Osteoblast (primary cell): Measurements from ENCODE around the gene WNT3A. TPM values are rescaled to one million over a fixed set of nuclear protein-coding genes. Genes with fewer than 3 reads are reported as not detected.
A peak's percentile ranks its signal among the peaks of the same experiment; 100 is the strongest.

ENCODE experiments used
- DNase-seq: peaks from one replicate; pipeline ENCODE4 v3.0.0; 2011; ENCODE audit warnings: low spot score, mixed read lengths; ENCODE audit not compliant: insufficient read length; ENCODE audit errors: missing footprints
- H2AFZ ChIP-seq: 2 replicates; pipeline ENCODE4 v1.6.0; 2011; ENCODE audit warnings: mild to moderate bottlenecking, low read length
- H3K27ac ChIP-seq: 2 replicates; pipeline ENCODE4 v1.5.1; 2011; ENCODE audit warnings: mild to moderate bottlenecking, low read depth, low read length, moderate library complexity
- H3K27me3 ChIP-seq: 2 replicates; pipeline ENCODE4 v1.6.0; 2012; ENCODE audit warnings: mild to moderate bottlenecking, control low read depth, inconsistent platforms, low read length, moderate library complexity; ENCODE audit not compliant: insufficient read depth
- H3K36me3 ChIP-seq: 2 replicates; pipeline ENCODE4 v1.5.1; 2011; ENCODE audit warnings: mild to moderate bottlenecking, low read length, control low read depth, moderate library complexity; ENCODE audit not compliant: insufficient read depth
- H3K4me1 ChIP-seq: 2 replicates; pipeline ENCODE4 v1.5.1; 2011; ENCODE audit warnings: mild to moderate bottlenecking, low read length, control low read depth, moderate library complexity; ENCODE audit not compliant: insufficient read depth
- H3K4me2 ChIP-seq: 2 replicates; pipeline ENCODE4 v1.6.0; 2011; ENCODE audit warnings: mild to moderate bottlenecking, low read length; ENCODE audit not compliant: insufficient read depth
- H3K4me3 ChIP-seq: fragments of 200-600 bp; sonication (generic); 3 replicates; pipeline ENCODE4 v1.5.1; 2012; ENCODE audit warnings: mild to moderate bottlenecking, low read length, inconsistent platforms; ENCODE audit not compliant: insufficient read depth
- H3K79me2 ChIP-seq: 2 replicates; pipeline ENCODE4 v1.6.0; 2012; ENCODE audit warnings: mild to moderate bottlenecking, low read length, control low read depth, inconsistent platforms; ENCODE audit not compliant: insufficient read depth
- H3K9me3 ChIP-seq: 2 replicates; pipeline ENCODE4 v1.5.1; 2011; ENCODE audit warnings: low read depth, low read length, control low read depth
- H4K20me1 ChIP-seq: 2 replicates; pipeline ENCODE4 v1.6.0; 2012; ENCODE audit warnings: mild to moderate bottlenecking, low read length, control low read depth; ENCODE audit not compliant: insufficient read depth
- total RNA-seq: library from RNA; depleted of rRNA; stranded (reverse); fragments of >200 nt; gene quantifications from 2 replicates; pipeline ENCODE4 v1.2.3, GENCODE V29; 2012
- TF ChIP-seq, protein P1 (sequence below): IDR thresholded peaks from 2 replicates; pipeline ENCODE4 v1.5.1; 2011; ENCODE audit warnings: mild to moderate bottlenecking, low read depth, low read length, moderate library complexity; ENCODE audit errors: extremely low read depth

WNT3A gene
- total RNA-seq, 1 donor, result not detected

DNA sequence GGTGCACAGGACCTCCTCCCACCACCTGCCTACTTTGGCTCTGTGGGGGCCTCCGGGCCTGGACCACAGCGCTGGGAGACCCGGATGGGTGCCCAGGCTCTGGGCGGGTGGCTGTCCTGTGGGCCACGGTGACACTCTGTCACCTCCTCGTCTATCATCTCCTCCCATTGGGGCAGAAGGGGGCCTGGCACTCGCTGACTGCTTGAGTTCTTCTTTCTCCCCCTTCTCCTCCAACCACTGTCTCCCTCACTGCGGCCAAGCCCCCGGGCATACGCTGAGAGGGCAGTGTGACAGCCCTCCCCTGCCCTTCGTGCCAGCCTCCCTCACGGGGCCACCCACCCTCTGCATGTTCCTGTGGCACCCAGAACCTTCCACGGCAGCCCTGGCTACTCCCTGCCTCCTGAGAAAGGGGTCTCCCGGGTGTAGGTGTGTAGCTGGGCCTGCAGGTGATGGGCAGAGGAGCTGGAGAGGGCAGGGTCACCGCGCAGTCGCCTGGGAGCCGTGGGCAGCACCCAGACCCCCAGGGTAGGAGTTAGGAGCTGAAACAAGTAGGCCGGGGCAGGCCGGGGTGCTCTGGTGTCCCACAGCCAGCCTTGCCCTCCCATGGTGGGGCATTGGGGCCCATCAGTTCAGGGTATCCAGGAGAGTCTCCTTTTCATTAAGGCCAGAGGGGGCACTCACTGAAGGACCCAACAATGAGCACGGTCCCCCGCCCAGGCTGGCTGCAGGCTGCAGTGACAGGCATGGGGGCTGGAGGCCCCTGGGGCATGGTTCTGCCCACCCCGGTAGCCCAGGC is 66.5 kb downstream of the WNT3A start:
- no peak overlapping the region for H2AFZ ChIP-seq
- TF ChIP-seq, protein P1, sequence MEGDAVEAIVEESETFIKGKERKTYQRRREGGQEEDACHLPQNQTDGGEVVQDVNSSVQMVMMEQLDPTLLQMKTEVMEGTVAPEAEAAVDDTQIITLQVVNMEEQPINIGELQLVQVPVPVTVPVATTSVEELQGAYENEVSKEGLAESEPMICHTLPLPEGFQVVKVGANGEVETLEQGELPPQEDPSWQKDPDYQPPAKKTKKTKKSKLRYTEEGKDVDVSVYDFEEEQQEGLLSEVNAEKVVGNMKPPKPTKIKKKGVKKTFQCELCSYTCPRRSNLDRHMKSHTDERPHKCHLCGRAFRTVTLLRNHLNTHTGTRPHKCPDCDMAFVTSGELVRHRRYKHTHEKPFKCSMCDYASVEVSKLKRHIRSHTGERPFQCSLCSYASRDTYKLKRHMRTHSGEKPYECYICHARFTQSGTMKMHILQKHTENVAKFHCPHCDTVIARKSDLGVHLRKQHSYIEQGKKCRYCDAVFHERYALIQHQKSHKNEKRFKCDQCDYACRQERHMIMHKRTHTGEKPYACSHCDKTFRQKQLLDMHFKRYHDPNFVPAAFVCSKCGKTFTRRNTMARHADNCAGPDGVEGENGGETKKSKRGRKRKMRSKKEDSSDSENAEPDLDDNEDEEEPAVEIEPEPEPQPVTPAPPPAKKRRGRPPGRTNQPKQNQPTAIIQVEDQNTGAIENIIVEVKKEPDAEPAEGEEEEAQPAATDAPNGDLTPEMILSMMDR, result no peak
- no peak for DNase-seq
- peaks cover 34% of the 10 kb centered on the region for H4K20me1 ChIP-seq
- H3K4me2 ChIP-seq, result no peak overlapping the region
- no peaks in the 10 kb centered on the region for H3K36me3 ChIP-seq
- H3K4me1 ChIP-seq, result no peaks in the 10 kb centered on the region
- H3K79me2 ChIP-seq, result no peaks in the 10 kb centered on the region
- no peak overlapping the region for H3K27ac ChIP-seq
- no peaks in the 10 kb centered on the region for H3K27me3 ChIP-seq
- no peaks in the 10 kb centered on the region for H3K9me3 ChIP-seq
- no peak overlapping the region for H3K4me3 ChIP-seq

DNA sequence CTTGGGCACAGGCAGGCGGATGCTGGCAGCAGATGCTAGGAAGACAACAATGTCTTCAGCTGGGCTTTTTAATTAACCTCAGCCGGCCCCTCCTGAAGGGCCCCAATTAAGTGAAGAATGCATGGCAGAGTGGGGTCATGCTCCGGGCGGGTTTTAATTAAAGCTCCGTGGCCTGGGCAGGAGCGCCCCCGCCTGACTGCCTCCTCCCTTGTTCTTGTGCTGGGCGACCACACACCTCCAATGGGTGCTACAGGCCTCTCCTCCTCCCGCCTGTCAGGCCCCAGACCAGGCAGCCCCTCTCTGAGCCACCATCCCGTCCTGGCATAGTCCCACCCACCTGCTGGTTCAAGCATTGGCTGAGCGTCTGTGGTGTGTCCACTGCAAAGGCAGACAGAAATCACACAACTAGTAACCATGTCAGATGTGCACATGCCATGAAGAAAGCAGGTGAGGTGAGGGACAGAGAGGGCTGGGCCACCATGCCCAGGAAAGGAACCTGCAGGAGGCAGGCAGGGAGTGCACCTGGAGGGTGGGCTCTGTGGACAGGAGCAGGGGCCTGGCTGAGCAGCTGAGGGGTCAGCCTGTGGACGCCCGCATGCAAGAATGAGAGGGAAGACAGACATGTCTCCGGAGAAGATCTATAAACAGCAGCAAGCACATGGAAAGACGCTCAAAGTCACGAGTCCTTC is 67.2 kb downstream of the WNT3A start:
- DNase-seq, result no peak

DNA sequence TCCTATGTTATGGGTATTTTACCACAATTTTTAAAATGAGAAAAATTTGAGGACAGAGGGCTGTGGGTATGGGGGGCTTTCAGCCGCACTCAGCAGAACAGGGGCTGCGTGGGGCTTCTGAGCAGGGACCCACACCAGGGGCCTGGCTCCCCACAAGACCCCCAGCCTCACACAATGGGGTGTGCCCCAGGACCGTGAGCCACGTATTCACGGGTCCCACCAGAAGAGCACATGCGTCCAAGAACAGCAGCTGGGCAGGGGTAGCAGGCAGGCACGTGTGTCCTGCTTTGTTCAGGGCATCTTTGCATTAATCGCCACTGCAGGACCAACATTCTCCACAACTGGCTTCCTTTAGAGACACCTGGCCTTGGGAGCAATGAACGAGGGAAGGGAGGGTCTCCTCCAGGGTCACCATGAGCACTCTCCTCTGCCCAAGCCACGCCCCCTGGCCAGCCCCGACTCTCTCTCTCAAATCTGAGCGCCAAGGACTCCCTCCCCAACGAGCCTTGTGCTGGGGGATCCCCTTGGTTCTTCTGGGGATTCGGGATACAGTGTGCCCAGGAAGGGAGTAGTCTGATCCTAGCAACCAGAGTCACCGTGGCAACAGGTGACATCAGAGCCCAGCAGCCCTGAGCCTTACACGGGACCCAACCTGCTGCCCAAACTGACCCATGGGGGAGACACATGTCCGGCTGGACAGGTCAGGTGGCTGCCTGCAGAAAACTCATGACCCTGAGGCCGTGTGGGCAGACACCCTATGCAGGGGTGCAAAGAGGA is 68.3 kb downstream of the WNT3A start:
- Histone ChIP-seq H4K20me1 (peaks cover 52% of the 10 kb centered on the region), H3K4me2 (no peak overlapping the region), H3K36me3 (no peaks in the 10 kb centered on the region), H3K4me3 (no peak overlapping the region), H2AFZ (no peak overlapping the region), H3K27me3 (no peaks in the 10 kb centered on the region), H3K27ac (no peak overlapping the region), H3K79me2 (peaks cover 13% of the 10 kb centered on the region), H3K4me1 (no peaks in the 10 kb centered on the region), H3K9me3 (no peaks in the 10 kb centered on the region)
- TF ChIP-seq, protein P1, result no peak
- DNase-seq, result no peak

More for the DNA sequence above, 67.2 kb downstream of the WNT3A start:
- peaks cover 1% of the 10 kb centered on the region for H3K79me2 ChIP-seq
- no peaks in the 10 kb centered on the region for H3K36me3 ChIP-seq
- no peaks in the 10 kb centered on the region for H3K27me3 ChIP-seq
- H3K27ac ChIP-seq, result no peak overlapping the region
- TF ChIP-seq, protein P1, result peak; percentile 22
- no peak overlapping the region for H2AFZ ChIP-seq
- no peak overlapping the region for H3K4me3 ChIP-seq
- H4K20me1 ChIP-seq, result peaks cover 40% of the 10 kb centered on the region
- no peaks in the 10 kb centered on the region for H3K4me1 ChIP-seq
- no peak overlapping the region for H3K4me2 ChIP-seq
- H3K9me3 ChIP-seq, result no peaks in the 10 kb centered on the region

DNA sequence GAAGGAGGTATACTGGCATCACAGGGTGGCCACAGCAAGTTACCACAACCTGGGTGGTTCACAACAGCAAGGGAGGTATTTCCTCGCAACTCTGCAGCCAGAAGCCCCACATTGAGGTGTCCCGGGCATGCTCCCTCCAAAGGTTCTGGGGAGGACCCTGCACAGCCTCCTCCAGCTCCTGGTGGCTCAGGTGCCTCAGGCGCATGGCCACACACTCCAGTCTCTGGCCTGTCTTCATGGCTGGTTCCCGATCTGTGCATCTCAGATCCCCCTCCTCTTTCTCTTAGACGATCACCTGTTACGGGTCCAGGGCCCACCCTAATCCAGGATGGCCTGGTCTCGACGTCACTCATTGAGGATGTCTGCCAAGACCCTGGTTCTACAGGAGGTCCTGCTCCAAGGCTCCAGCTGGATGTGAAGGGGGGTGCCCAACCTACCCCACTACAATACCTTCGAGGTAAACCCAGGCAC is 69.0 kb downstream of the WNT3A start:
- Histone ChIP-seq H3K27me3 (no peaks in the 10 kb centered on the region), H3K27ac (no peak overlapping the region), H3K4me2 (no peak overlapping the region), H4K20me1 (peaks cover 56% of the 10 kb centered on the region), H3K4me3 (no peak overlapping the region), H2AFZ (no peak overlapping the region), H3K36me3 (no peaks in the 10 kb centered on the region), H3K9me3 (no peaks in the 10 kb centered on the region), H3K79me2 (peaks cover 17% of the 10 kb centered on the region), H3K4me1 (no peaks in the 10 kb centered on the region)
- no peak for DNase-seq
- TF ChIP-seq, protein P1, result no peak
